Bronchial epithelial cell (primary cell): Measurements from ENCODE around the gene CBR4. TPM values are rescaled to one million over a fixed set of nuclear protein-coding genes. Genes with fewer than 3 reads are reported as not detected.

Experiments
- DNase-seq: peaks from one replicate; pipeline ENCODE4 v3.0.0-alpha.2; 2010; ENCODE audit warnings: low read depth
- FAIRE-seq: peaks from 2 replicates; lab custom pipeline; 2011; peaks lifted over from hg19 to GRCh38; lab: Jason Lieb, UNC
- H3K27me3 ChIP-seq: 2 replicates; pipeline ENCODE4 v1.5.1; 2011; ENCODE audit warnings: low read length; ENCODE audit not compliant: control insufficient read depth, insufficient read depth
- H3K36me3 ChIP-seq: 2 replicates; pipeline ENCODE4 v1.5.1; 2011; ENCODE audit warnings: low read length; ENCODE audit not compliant: control insufficient read depth, insufficient read depth
- H3K4me3 ChIP-seq: 2 replicates; pipeline ENCODE4 v1.5.1; 2011; ENCODE audit warnings: mild to moderate bottlenecking, low read depth, low read length, control low read depth
- CTCF ChIP-seq: IDR thresholded peaks from 2 replicates; pipeline ENCODE4 v1.5.1; 2011; ENCODE audit warnings: mild to moderate bottlenecking, moderate library complexity, low read length, control low read depth, inconsistent platforms; ENCODE audit not compliant: insufficient read depth, severe bottlenecking
- total RNA-seq: library from RNA; depleted of rRNA; stranded (reverse); fragments of >200 nt; gene quantifications from 2 replicates; pipeline ENCODE4 v1.2.1, GENCODE V29; 2014

The CBR4 gene
- total RNA-seq, 1 donor from 2014 or later, result 9.5 TPM

GRCh38 chr4:169030562-169030982, 20.5 kb upstream of the CBR4 start:
- FAIRE-seq, result no peak
- no peak for TF ChIP-seq CTCF
- Histone ChIP-seq H3K27me3 (no peaks in the 10 kb centered on the region), H3K36me3 (no peaks in the 10 kb centered on the region), H3K4me3 (no peak overlapping the region)
- DNase-seq, result no peak

DNA sequence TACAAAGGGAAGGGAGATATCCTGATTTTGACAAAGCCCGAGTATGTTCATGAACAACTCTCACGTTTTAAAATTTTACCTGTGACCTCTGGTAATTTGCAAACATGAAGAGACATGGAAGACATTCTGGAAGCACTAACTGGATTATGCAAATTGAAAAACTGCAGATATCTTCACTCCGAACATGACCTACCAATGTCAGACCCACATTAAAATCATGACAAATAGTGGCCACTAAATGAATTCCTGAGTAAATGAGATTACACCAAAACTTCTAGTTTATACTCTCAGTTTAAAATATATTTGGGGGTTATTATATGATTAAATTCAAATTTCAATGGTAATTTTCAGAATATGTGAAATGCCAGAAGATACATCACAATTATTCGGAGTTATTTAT, 19.9 kb upstream of the CBR4 start:
- no peak overlapping the region for H3K4me3 ChIP-seq
- H3K27me3 ChIP-seq, result no peaks in the 10 kb centered on the region
- FAIRE-seq (no peak), DNase-seq (no peak)
- TF ChIP-seq CTCF, result no peak
- H3K36me3 ChIP-seq, result no peaks in the 10 kb centered on the region

DNA sequence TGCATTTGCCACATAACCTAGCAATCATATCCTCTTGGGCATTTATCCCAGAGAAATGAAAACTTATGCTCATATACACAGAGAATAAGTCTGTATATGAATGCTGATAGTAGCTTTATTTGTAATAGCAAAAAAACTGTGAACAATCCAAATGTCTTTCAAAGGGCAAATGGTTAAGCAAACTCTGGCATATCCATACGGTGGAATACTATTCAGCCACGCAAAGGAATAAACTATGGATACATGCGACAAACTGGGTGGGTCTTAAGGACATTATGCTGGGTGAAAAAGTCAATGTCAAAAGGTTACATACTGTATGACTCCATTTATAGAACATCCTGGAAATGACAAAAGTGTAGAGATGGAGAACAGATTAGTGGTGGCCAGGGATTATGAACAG, 17.6 kb upstream of the CBR4 start:
- Histone ChIP-seq H3K36me3 (no peaks in the 10 kb centered on the region), H3K4me3 (no peak overlapping the region), H3K27me3 (no peaks in the 10 kb centered on the region)
- DNase-seq, result no peak
- no peak for FAIRE-seq
- no peak for TF ChIP-seq CTCF

DNA sequence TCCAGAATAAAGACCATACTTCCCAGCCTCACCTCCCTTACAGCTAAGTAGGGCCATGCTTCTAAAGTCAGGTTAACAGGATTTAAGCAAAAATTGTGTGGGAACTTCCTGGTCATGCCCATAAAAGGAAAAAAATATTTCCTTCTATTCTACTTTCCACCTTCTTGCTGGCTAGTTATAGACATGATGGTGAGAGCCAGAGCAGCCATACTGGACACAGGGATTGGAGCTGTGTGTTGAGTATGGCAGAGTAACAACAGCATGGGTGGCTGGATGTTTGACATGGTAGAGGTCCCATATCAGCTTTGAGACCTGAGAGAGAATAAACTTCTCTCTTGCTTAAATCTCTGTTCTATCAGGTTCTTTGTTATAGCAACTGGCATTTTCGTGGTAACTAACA, 15.1 kb upstream of the CBR4 start:
- no peak for TF ChIP-seq CTCF
- H3K36me3 ChIP-seq, result no peaks in the 10 kb centered on the region
- FAIRE-seq (no peak), DNase-seq (no peak)
- no peaks in the 10 kb centered on the region for H3K27me3 ChIP-seq
- H3K4me3 ChIP-seq, result no peak overlapping the region

DNA sequence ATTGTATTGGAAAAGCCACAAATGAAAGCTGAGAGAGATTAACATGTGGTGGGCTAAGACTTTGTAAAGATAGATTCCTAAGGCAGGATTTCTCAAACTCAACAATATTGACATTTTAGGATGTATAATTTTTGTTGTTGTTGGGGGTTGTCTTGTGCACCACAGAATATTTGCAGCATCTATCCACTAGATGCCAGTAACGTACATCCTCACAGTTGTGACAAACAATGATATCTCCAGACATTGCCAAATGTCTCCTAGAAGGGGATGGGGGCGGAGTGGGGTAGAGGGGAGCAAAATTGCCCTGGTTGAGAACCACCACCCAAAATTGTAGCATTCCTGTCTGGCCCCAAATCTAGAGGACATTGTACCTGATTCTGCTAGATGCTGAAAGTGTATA, 14.7 kb upstream of the CBR4 start:
- DNase-seq (peak; percentile 64), FAIRE-seq (no peak)
- Histone ChIP-seq H3K36me3 (no peaks in the 10 kb centered on the region), H3K4me3 (no peak overlapping the region), H3K27me3 (no peaks in the 10 kb centered on the region)
- TF ChIP-seq CTCF, result peak; percentile 62

DNA sequence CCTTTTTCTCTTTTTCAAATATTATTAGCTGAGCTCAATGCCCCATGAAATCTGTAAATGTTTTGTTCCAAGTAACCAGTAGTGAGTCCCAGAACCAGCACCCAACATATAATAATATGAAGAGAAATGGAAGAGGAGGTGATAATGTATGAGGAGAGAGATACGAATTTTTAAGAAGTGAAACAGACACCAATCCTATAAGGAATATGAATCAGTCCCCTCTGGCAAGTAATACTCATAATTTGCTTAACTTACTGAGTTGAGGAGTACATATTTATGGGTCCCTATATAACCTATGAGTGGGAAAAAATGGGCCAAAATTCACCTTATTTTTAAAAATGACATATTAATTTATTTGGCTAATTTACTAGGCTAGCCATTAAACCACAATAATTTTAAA, 8.4 kb upstream of the CBR4 start:
- no peak for TF ChIP-seq CTCF
- FAIRE-seq (no peak), DNase-seq (peak; percentile 46)
- Histone ChIP-seq H3K4me3 (no peak overlapping the region), H3K36me3 (no peaks in the 10 kb centered on the region), H3K27me3 (no peaks in the 10 kb centered on the region)
